ENCODE data around the gene PRR16.

DNA sequence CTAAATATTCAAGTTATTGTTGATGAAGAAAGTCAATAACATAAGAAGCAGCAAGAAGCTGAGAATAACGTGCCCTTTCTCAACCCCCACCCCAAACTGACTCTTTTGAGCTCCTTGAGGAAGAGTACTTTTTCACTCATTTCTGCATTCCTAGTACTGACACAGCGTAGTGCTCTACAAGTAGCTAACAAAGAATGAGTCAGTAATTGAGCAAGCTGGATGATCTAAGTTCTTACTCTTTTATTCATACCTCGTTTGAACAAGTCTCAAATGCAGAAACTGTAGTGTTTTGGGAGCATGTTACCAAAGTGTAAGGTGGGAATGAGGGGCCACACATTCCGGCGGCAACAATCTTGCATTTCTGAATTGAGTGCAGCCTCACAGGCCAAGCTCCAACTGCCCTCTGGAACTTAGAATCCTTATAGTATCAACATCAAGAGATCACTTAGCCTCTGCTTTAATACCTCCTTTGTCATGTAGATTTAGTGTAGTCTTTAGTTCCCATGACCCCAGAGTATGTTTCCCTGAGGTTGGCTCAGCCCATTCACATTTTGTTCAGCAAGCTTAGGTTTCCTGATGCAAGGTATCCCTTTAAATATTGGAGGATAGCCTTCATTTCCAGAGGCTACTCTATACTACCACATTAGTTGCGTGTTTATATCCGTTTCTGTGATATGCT lies 152.0 kb downstream of the PRR16 start:
- TF ChIP-seq MYC (CRISPR knock-in tag; IDR thresholded peaks at IDR 0.05; ENCODE audit: borderline replicate concordance) (no peak), NR2C2 (CRISPR knock-in tag; IDR thresholded peaks at IDR 0.05; ENCODE audit: borderline replicate concordance) (no peak), TOE1 (CRISPR knock-in tag; IDR thresholded peaks at IDR 0.05) (no peak), CSRNP1 (CRISPR knock-in tag; IDR thresholded peaks at IDR 0.05) (no peak), AGO2 (optimal IDR thresholded peaks at IDR 0.05; ENCODE audit: low read depth, low read length) (no peak), EZH2 (conservative IDR thresholded peaks at IDR 0.05; ENCODE audit: low read depth, low read length) (no peak), REST (IDR thresholded peaks at IDR 0.05; ENCODE audit: borderline replicate concordance in 1 of 2, low read depth in 1 of 2, low read length in 2 of 2) (no peak)
